LNCAP (cell line): ENCODE measurements around the gene MRM2.

Experiments used
- CTCF ChIP-seq: fragments of 450-650 bp; IDR thresholded peaks from 2 replicates; pipeline ENCODE4 v1.5.1; 2017; ENCODE audit warnings: mild to moderate bottlenecking

The MRM2 gene

GRCh38 chr7:2282185-2282751 is 40.3 kb upstream of the MRM2 start:
- no peak for TF ChIP-seq CTCF

- no peak for TF ChIP-seq CTCF
Observed at GRCh38 chr7:2281541-2281940, 39.5 kb upstream of the MRM2 start.

- no peak for TF ChIP-seq CTCF
Observed at GRCh38 chr7:2280424-2280823, 38.4 kb upstream of the MRM2 start.

GRCh38 chr7:2279896-2280295 is 37.9 kb upstream of the MRM2 start:
- TF ChIP-seq CTCF = no peak

GRCh38 chr7:2278026-2278425 is 36.0 kb upstream of the MRM2 start:
- no peak for TF ChIP-seq CTCF

- no peak for TF ChIP-seq CTCF
Observed at GRCh38 chr7:2276107-2276506, 34.1 kb upstream of the MRM2 start.

- no peak for TF ChIP-seq CTCF
Observed at GRCh38 chr7:2275101-2275500, 33.1 kb upstream of the MRM2 start.

- TF ChIP-seq CTCF = no peak
Observed at GRCh38 chr7:2274666-2275065, 32.7 kb upstream of the MRM2 start.
